GM12872 (cell line): ENCODE measurements around the gene TNRC18.

Source experiments
- TF ChIP-seq, protein P1 (sequence below): IDR thresholded peaks from 3 replicates; pipeline ENCODE4 v1.5.1; 2011; ENCODE audit warnings: low read depth, mild to moderate bottlenecking, low read length, moderate library complexity; ENCODE audit not compliant: insufficient read depth

The TNRC18 gene

GRCh38 chr7:5445981-5446594 is 22.5 kb upstream of the TNRC18 start:
- TF ChIP-seq, protein P1, sequence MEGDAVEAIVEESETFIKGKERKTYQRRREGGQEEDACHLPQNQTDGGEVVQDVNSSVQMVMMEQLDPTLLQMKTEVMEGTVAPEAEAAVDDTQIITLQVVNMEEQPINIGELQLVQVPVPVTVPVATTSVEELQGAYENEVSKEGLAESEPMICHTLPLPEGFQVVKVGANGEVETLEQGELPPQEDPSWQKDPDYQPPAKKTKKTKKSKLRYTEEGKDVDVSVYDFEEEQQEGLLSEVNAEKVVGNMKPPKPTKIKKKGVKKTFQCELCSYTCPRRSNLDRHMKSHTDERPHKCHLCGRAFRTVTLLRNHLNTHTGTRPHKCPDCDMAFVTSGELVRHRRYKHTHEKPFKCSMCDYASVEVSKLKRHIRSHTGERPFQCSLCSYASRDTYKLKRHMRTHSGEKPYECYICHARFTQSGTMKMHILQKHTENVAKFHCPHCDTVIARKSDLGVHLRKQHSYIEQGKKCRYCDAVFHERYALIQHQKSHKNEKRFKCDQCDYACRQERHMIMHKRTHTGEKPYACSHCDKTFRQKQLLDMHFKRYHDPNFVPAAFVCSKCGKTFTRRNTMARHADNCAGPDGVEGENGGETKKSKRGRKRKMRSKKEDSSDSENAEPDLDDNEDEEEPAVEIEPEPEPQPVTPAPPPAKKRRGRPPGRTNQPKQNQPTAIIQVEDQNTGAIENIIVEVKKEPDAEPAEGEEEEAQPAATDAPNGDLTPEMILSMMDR: no peak

- TF ChIP-seq, protein P1: no peak
These were observed 20.0 kb upstream of the TNRC18 start for GRCh38 chr7:5443678-5444077.

- TF ChIP-seq, protein P1: no peak
These were observed 19.2 kb upstream of the TNRC18 start for GRCh38 chr7:5442757-5443305.

DNA sequence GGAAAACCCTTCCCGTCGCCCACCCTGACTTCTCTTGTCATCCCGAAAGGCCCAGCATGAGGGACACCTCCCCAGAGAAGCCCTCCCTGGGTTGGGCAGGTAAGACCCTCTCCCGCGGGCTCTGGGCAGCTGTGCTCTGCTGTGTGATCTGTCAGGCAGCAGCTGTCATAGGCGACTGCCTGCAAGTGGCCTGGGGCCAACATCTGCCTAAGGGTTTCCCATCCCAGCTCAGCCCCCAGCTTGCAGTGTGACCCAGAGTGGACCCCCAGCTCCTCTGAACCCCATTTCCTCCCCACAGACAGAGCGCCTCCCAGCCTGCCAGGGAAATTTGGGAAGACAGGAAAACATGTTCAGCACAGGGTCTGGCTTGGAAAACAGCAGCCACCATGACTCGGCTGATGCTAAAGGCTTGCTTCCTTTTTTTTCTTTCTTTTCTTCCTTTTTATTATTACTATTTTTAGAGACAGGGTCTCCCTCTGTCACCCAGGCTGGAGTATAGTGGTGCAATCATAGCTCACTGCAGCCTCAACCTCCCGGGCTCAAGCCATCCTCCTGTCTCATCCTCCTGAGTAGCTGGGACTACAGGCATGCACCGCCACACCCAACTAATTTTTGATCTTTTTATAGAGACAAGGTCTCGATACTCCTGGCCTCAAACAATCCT is 18.3 kb upstream of the TNRC18 start:
- TF ChIP-seq, protein P1: no peak

GRCh38 chr7:5439572-5440496 is 16.2 kb upstream of the TNRC18 start:
- TF ChIP-seq, protein P1: no peak

DNA sequence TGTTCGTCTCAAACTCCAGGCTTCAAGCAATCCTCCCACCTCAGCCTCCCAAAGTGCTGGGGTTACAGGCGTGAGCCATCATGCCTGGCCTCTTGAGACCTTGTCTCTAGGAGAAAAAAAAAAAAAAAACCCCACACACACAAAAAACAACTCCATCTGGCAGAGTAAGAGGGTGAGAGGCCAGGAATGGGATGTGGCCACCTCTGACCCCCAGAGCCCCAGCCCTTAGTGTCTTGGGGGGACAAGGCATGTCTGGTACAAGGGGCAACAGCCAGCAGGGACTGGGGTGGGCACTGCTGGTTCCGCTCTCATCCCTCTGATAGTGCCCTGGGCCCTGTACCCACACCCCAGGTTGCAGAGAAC is 15.6 kb upstream of the TNRC18 start:
- TF ChIP-seq, protein P1: no peak

- TF ChIP-seq, protein P1: no peak
These were observed 14.4 kb upstream of the TNRC18 start for GRCh38 chr7:5437987-5438386.
